ENCODE measurements around the gene PPP2CA. TPM values are rescaled to one million over a fixed set of nuclear protein-coding genes. Genes with fewer than 3 reads are reported as not detected.

The PPP2CA gene
- total and polyA plus RNA-seq, 10 of the 15 experiments (the other 5 are each of a cell fraction or from before 2014, with no cell fraction given), result 18.6 to 385 (median 134) TPM

DNA sequence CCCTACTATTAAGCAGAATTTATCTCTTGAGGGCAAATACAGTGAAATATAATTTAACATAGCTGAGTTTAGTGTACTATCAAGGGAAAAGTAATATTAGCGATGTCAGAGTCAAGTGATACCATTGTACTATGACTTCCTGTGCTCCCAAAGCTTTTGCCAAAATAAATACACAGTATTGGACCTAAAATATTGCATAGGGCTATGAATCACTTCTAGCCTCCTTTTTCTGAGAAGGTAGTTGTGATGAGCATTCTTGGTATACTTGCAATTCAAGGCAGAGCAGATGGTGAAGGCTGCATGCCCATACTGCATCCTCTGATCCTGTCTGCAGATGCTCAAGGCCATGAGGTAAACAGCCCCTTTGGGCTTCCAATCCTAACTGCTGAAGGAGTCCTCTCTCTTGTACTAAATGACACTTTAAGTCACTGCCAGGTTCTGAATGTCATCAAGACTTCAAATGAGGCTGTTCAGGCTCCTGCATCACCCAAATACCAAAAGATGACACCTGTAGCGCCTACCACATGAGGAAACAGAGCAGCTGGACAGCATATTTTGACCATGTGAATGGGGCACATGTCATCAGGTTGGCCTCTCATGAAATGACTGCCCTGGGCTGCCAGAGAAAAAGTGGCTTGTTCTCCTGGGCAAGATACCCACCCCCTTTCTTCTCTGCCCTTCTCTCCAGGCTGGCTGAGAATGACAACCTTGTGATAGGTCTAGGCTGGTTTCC lies 29.7 kb upstream of the PPP2CA start:
- SMC1A ChIA-PET (ENCODE audit: uncharacterized antibody, unreplicated experiment), result interaction anchor here (1.4 kb wide), 1 partner anchor 20 kb away, joined by 3 read pairs; no protein-coding TSS in a partner anchor
- FAIRE-seq (no peak), ATAC-seq (no peak), DNase-seq (ENCODE audit: low read depth, low spot score) (no peak)
- Histone ChIP-seq H3K4me3 (no peak overlapping the region), H2AFZ (ENCODE audit: control insufficient read depth, low read depth, low read length) (no peak overlapping the region), H3K4me2 (ENCODE audit: control insufficient read depth, insufficient read depth) (no peak overlapping the region), H3K9me3 (replicated peaks; ENCODE audit: control insufficient read depth, insufficient read depth, low read length) (no peaks in the 10 kb centered on the region; the same call in 2 of the 3 replicates), H3K27ac (ENCODE audit: control insufficient read depth, insufficient read depth) (no peak overlapping the region), H3K4me1 (ENCODE audit: control insufficient read depth, insufficient read depth, low read length) (no peaks in the 10 kb centered on the region), H3K79me2 (ENCODE audit: control insufficient read depth, insufficient read depth, low read length) (no peaks in the 10 kb centered on the region), H3K36me3 (ENCODE audit: control insufficient read depth in 2 of 2, insufficient read depth in 2 of 2, low read length in 1 of 2) (no peaks in the 10 kb centered on the region), H3K27me3 (replicated peaks in 1 of 2; ENCODE audit: control insufficient read depth in 2 of 2, insufficient read depth in 2 of 2, low read length in 1 of 2) (peaks cover 0 to 3% of the 10 kb centered on the region in 2 experiments; a peak in 1 of 4 replicates), H3K9ac (ENCODE audit: control insufficient read depth, insufficient read depth, low read length) (no peak overlapping the region), H4K20me1 (ENCODE audit: control insufficient read depth, insufficient read depth) (no peaks in the 10 kb centered on the region; the same call in 1 of the 2 replicates)
- intact Hi-C loops (cut with micrococcal nuclease; ENCODE audit: unreplicated experiment), result no loop called here
- WGBS (ENCODE audit: insufficient coverage, insufficient replicate concordance, low lambda C conversion rate, missing lambda C conversion rate), result 24% methylated on average over 2 of the region's 2 CpGs
- in situ Hi-C loops (cut with MboI), result no loop called here
- POLR2A ChIA-PET, result no interaction called here
- RAD21 ChIA-PET (ENCODE audit: unreplicated experiment), result no interaction called here
- CTCF ChIA-PET, result interaction anchor here (1.4 kb wide), 1 partner anchor 70 kb away, joined by 3 read pairs; no protein-coding TSS in a partner anchor
- no TSS peak for BruUV-seq (replicated peaks)
- TF ChIP-seq, protein P1, sequence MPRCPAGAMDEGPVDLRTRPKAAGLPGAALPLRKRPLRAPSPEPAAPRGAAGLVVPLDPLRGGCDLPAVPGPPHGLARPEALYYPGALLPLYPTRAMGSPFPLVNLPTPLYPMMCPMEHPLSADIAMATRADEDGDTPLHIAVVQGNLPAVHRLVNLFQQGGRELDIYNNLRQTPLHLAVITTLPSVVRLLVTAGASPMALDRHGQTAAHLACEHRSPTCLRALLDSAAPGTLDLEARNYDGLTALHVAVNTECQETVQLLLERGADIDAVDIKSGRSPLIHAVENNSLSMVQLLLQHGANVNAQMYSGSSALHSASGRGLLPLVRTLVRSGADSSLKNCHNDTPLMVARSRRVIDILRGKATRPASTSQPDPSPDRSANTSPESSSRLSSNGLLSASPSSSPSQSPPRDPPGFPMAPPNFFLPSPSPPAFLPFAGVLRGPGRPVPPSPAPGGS (IDR thresholded peaks at IDR 0.05; ENCODE audit: borderline replicate concordance, insufficient read depth, low read depth, low read length, poor library complexity, severe bottlenecking), result no peak
- TF ChIP-seq STAT3 (IDR thresholded peaks at IDR 0.05; ENCODE audit: low read depth, low read length), result no peak
- TF ChIP-seq, protein P2, sequence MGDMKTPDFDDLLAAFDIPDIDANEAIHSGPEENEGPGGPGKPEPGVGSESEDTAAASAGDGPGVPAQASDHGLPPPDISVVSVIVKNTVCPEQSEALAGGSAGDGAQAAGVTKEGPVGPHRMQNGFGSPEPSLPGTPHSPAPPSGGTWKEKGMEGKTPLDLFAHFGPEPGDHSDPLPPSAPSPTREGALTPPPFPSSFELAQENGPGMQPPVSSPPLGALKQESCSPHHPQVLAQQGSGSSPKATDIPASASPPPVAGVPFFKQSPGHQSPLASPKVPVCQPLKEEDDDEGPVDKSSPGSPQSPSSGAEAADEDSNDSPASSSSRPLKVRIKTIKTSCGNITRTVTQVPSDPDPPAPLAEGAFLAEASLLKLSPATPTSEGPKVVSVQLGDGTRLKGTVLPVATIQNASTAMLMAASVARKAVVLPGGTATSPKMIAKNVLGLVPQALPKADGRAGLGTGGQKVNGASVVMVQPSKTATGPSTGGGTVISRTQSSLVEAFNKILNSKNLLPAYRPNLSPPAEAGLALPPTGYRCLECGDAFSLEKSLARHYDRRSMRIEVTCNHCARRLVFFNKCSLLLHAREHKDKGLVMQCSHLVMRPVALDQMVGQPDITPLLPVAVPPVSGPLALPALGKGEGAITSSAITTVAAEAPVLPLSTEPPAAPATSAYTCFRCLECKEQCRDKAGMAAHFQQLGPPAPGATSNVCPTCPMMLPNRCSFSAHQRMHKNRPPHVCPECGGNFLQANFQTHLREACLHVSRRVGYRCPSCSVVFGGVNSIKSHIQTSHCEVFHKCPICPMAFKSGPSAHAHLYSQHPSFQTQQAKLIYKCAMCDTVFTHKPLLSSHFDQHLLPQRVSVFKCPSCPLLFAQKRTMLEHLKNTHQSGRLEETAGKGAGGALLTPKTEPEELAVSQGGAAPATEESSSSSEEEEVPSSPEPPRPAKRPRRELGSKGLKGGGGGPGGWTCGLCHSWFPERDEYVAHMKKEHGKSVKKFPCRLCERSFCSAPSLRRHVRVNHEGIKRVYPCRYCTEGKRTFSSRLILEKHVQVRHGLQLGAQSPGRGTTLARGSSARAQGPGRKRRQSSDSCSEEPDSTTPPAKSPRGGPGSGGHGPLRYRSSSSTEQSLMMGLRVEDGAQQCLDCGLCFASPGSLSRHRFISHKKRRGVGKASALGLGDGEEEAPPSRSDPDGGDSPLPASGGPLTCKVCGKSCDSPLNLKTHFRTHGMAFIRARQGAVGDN (IDR thresholded peaks at IDR 0.05), result no peak
- TF ChIP-seq, protein P3, sequence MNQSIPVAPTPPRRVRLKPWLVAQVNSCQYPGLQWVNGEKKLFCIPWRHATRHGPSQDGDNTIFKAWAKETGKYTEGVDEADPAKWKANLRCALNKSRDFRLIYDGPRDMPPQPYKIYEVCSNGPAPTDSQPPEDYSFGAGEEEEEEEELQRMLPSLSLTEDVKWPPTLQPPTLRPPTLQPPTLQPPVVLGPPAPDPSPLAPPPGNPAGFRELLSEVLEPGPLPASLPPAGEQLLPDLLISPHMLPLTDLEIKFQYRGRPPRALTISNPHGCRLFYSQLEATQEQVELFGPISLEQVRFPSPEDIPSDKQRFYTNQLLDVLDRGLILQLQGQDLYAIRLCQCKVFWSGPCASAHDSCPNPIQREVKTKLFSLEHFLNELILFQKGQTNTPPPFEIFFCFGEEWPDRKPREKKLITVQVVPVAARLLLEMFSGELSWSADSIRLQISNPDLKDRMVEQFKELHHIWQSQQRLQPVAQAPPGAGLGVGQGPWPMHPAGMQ (IDR thresholded peaks at IDR 0.05; ENCODE audit: borderline replicate concordance), result no peak
- TF ChIP-seq POLR2AphosphoS5 (IDR thresholded peaks at IDR 0.05; ENCODE audit: low read length), result no peak
- TF ChIP-seq SUZ12 (IDR thresholded peaks at IDR 0.05; ENCODE audit: unreplicated experiment), result no peak
- no peak for TF ChIP-seq ATF7 (IDR thresholded peaks at IDR 0.05; ENCODE audit: low read depth)
- TF ChIP-seq PAX5 (IDR thresholded peaks at IDR 0.05; ENCODE audit: borderline replicate concordance, low read depth, low read length), result no peak
- no peak for TF ChIP-seq YY1 (IDR thresholded peaks at IDR 0.05; ENCODE audit: low read depth, low read length)
- TF ChIP-seq BRCA1 (IDR thresholded peaks at IDR 0.05; ENCODE audit: low read depth, low read length), result no peak
- TF ChIP-seq PAX8 (IDR thresholded peaks at IDR 0.05), result no peak
- TF ChIP-seq CHD2 (IDR thresholded peaks at IDR 0.05; ENCODE audit: borderline replicate concordance, low read depth, low read length), result no peak

Measured in GM12878 (cell line).